SU-DHL-6 (cell line): ENCODE measurements around the gene STK16.

Source experiments
- H2AFZ ChIP-seq: fragments of 200-600 bp; sonication (generic); 2 replicates; pipeline ENCODE4 v1.6.1; 2014; ENCODE audit warnings: low read depth, mild to moderate bottlenecking, moderate library complexity, mixed read lengths, antibody characterized with exemption, low read length; ENCODE audit not compliant: severe bottlenecking
- H3F3A ChIP-seq: fragments of 200-600 bp; shearing (Covaris generic); 2 replicates; pipeline ENCODE4 v1.6.0; 2016; ENCODE audit warnings: antibody characterized with exemption, mild to moderate bottlenecking; ENCODE audit not compliant: insufficient read depth
- H3K27ac ChIP-seq: fragments of 200-600 bp; sonication (generic); 2 replicates; pipeline ENCODE4 v1.5.1; 2016; ENCODE audit warnings: low read depth, mild to moderate bottlenecking, low read length, moderate library complexity, mixed read lengths
- H3K27me3 ChIP-seq: fragments of 200-600 bp; sonication (generic), shearing (Covaris generic); 2 replicates; pipeline ENCODE4 v1.6.0; 2014; ENCODE audit warnings: mild to moderate bottlenecking, low read length
- H3K36me3 ChIP-seq: fragments of 200-600 bp; sonication (generic); 2 replicates; pipeline ENCODE4 v1.6.1; 2014; ENCODE audit warnings: mild to moderate bottlenecking, low read length, mixed read lengths
- H3K4me2 ChIP-seq: fragments of 300-600, 200-600 bp; shearing (Covaris generic), sonication (generic); 2 replicates; pipeline ENCODE4 v1.6.0; 2014; ENCODE audit warnings: low read length, low read depth, mild to moderate bottlenecking; ENCODE audit not compliant: poor library complexity, severe bottlenecking
- H3K4me3 ChIP-seq: fragments of 200-600 bp; sonication (generic); 2 replicates; pipeline ENCODE4 v1.5.1; 2014; ENCODE audit warnings: antibody characterized with exemption, low read length, mild to moderate bottlenecking, mixed read lengths; ENCODE audit not compliant: insufficient read depth, poor library complexity, severe bottlenecking
- H3K79me2 ChIP-seq: fragments of 200-600 bp; sonication (generic); 2 replicates; pipeline ENCODE4 v1.6.1; 2014; ENCODE audit warnings: mild to moderate bottlenecking, low read length, moderate library complexity; ENCODE audit not compliant: insufficient read depth
- H3K9ac ChIP-seq: fragments of 200-600 bp; sonication (generic); 2 replicates; pipeline ENCODE4 v1.7.0; 2014; ENCODE audit warnings: mild to moderate bottlenecking, low read length
- H3K9me2 ChIP-seq: fragments of 200-600 bp; sonication (generic); replicated peaks from 2 replicates; pipeline ENCODE4 v1.6.1; 2014; ENCODE audit warnings: low read length; ENCODE audit not compliant: insufficient read depth
- H3K9me3 ChIP-seq: fragments of 200-600 bp; sonication (generic); 2 replicates; pipeline ENCODE4 v1.6.1; 2014; ENCODE audit warnings: low read length, mixed read lengths; ENCODE audit not compliant: insufficient read depth
- H4K20me1 ChIP-seq: fragments of 200-600 bp; sonication (generic); 2 replicates; pipeline ENCODE4 v1.6.1; 2014; ENCODE audit warnings: low read depth, mild to moderate bottlenecking, antibody characterized with exemption, low read length, moderate library complexity, mixed read lengths
- EZH2phosphoT487 ChIP-seq: fragments of 200-600 bp; sonication (generic), shearing (Covaris generic); conservative IDR thresholded peaks from 2 replicates; pipeline ENCODE4 v1.6.1; 2018; ENCODE audit warnings: mild to moderate bottlenecking, antibody characterized with exemption, low read length, moderate library complexity, mixed read lengths
- TF ChIP-seq, protein P1 (sequence below): fragments of 200-600 bp; sonication (generic); IDR thresholded peaks from one replicate; pipeline ENCODE4 v1.5.1; 2017; ENCODE audit warnings: antibody characterized with exemption, mild to moderate bottlenecking, low read length, moderate library complexity; ENCODE audit not compliant: insufficient read depth, poor library complexity, severe bottlenecking

STK16 gene

DNA sequence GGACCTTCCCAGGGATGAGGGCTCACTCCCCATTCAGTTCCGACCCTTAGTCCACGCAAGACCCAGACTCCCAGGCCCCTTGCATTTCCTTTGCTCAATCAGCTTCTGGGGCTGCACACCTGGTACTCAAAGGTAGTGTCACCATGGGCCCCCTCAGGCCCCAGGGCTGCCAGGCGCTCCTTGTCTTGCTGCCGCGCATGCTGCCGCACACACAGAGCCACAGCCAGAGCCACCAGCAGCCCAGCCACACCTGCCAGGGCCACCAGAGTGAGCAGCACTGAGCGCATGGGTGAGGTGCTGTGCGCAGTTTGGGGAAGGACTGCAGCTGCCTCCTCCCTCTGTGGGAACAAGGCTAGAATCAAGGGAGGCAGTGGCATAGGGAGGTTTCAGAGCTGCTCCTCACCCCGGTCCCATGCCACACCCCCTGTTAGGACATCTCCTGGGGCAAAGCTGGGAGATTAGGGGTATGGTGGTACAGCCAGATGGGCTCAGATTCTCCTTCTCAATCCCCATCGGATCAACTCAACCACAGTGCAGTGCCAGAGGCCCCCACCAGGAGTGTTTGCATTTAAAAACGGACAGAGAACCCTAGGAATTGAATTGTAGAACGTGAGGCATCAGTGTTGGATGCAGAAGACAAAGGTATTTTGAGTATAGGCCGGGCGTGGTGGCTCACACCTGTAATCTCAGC is 52.6 kb downstream of the STK16 start:
- Histone ChIP-seq H3K4me3 (no peak overlapping the region), H3K9ac (no peak overlapping the region), H3K36me3 (no peaks in the 10 kb centered on the region), H3K9me3 (no peaks in the 10 kb centered on the region), H4K20me1 (no peaks in the 10 kb centered on the region), H3K4me2 (no peak overlapping the region), H3K27me3 (no peaks in the 10 kb centered on the region), H2AFZ (no peak overlapping the region), H3K79me2 (no peaks in the 10 kb centered on the region), H3K9me2 (no peaks in the 10 kb centered on the region), H3K27ac (no peak overlapping the region), H3F3A (no peaks in the 10 kb centered on the region)
- TF ChIP-seq, protein P1, sequence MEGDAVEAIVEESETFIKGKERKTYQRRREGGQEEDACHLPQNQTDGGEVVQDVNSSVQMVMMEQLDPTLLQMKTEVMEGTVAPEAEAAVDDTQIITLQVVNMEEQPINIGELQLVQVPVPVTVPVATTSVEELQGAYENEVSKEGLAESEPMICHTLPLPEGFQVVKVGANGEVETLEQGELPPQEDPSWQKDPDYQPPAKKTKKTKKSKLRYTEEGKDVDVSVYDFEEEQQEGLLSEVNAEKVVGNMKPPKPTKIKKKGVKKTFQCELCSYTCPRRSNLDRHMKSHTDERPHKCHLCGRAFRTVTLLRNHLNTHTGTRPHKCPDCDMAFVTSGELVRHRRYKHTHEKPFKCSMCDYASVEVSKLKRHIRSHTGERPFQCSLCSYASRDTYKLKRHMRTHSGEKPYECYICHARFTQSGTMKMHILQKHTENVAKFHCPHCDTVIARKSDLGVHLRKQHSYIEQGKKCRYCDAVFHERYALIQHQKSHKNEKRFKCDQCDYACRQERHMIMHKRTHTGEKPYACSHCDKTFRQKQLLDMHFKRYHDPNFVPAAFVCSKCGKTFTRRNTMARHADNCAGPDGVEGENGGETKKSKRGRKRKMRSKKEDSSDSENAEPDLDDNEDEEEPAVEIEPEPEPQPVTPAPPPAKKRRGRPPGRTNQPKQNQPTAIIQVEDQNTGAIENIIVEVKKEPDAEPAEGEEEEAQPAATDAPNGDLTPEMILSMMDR = no peak
- TF ChIP-seq EZH2phosphoT487 = no peak

DNA sequence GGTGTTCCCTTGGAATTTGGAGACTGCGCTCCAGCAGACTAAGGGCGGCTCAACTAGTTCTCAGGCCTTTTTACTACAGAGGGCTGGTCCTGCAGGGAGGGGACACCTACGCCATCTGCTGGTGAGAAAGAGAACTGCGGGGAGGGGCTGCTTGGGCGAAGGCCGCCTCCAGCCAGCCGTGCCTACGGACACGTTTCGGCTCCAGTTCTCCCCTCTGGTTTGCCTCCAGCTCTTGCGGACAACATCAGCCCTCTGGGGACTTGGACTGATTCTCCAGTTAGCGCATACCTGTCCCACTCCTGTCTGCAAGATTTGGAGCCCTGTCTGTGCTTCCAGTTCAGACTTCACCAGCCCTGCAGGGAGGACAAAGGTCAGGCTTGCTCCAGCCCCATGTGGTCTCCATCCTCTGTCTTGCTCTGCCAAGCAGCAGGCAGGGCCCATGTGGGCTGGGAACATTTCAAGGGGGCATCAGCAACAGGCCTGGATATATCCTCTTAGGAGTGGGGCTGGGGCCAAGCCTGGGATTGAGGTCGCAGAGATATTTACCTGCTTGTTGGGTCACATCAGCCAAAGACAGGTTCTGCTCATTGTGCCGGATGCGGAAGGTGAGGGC is 53.6 kb downstream of the STK16 start:
- no peaks in the 10 kb centered on the region for H3F3A ChIP-seq
- no peaks in the 10 kb centered on the region for H3K36me3 ChIP-seq
- H3K27me3 ChIP-seq = no peaks in the 10 kb centered on the region
- TF ChIP-seq, protein P1 = peak; percentile 84
- no peak for TF ChIP-seq EZH2phosphoT487
- no peak overlapping the region for H3K4me3 ChIP-seq
- H3K9ac ChIP-seq = no peak overlapping the region
- no peaks in the 10 kb centered on the region for H3K79me2 ChIP-seq
- no peaks in the 10 kb centered on the region for H3K9me3 ChIP-seq
- H2AFZ ChIP-seq = no peak overlapping the region
- no peak overlapping the region for H3K27ac ChIP-seq
- H4K20me1 ChIP-seq = no peaks in the 10 kb centered on the region
- no peaks in the 10 kb centered on the region for H3K9me2 ChIP-seq
- H3K4me2 ChIP-seq = no peak overlapping the region

DNA sequence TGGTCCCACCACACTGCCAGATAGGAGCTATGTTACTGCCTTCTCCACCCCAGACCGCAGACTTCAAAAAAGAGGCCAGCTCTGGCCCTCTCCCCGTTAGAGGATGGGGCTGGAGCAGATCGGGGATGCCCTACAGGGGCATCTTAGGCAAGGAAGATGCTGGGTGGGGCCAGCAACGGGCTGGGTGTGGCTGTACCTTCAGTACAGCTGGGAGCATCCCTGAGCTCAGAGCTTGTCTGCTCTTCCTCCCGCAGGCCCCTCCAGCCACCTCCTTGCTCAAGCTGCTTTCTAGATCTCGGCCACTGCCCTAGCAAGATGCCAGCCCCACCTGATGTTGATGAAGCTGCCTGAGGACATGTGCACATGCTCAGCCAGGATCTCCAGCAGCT is 54.1 kb downstream of the STK16 start:
- Histone ChIP-seq H2AFZ (no peak overlapping the region), H3K9me3 (no peaks in the 10 kb centered on the region), H3K36me3 (no peaks in the 10 kb centered on the region), H3K4me3 (no peak overlapping the region), H3K27ac (no peak overlapping the region), H3K4me2 (no peak overlapping the region), H3K27me3 (no peaks in the 10 kb centered on the region), H3K9me2 (no peaks in the 10 kb centered on the region), H3K79me2 (no peaks in the 10 kb centered on the region), H3K9ac (no peak overlapping the region), H4K20me1 (no peaks in the 10 kb centered on the region), H3F3A (no peaks in the 10 kb centered on the region)
- TF ChIP-seq, protein P1 = no peak
- TF ChIP-seq EZH2phosphoT487 = no peak
